ENCODE data around the gene SPSB2.

The SPSB2 gene

GRCh38 chr12:6849427-6849826 lies 23.7 kb downstream of the SPSB2 start:
- H3K4me1 ChIP-seq (ENCODE audit: insufficient read depth, low read length) = peaks cover 37% of the 10 kb centered on the region
- H3K9ac ChIP-seq (ENCODE audit: low read depth, low read length) = peak overlapping the region; percentile 81; the same call in 1 of the 2 replicates
- peak overlapping the region in 1 of 2 experiments; percentile 87; a peak in 2 of 4 replicates for H3K4me3 ChIP-seq (ENCODE audit: low read depth in 1 of 2, low read length in 2 of 2)
- H3K4me2 ChIP-seq (ENCODE audit: insufficient read depth, low read length) = peak overlapping the region; percentile 95
- H2AFZ ChIP-seq (ENCODE audit: low read depth, low read length) = no peak overlapping the region
- H3K79me2 ChIP-seq (ENCODE audit: insufficient read depth, low read length) = peaks cover 43% of the 10 kb centered on the region
- no peak for TF ChIP-seq EZH2 (IDR thresholded peaks at IDR 0.05; ENCODE audit: borderline replicate concordance, low read depth, low read length, severe bottlenecking)
- TF ChIP-seq CTCF (IDR thresholded peaks at IDR 0.05; ENCODE audit: borderline replicate concordance, extremely low read depth, low read length, poor library complexity, severe bottlenecking) = no peak
- peaks cover 22% of the 10 kb centered on the region for H4K20me1 ChIP-seq (ENCODE audit: insufficient read depth, low read length)
- no peaks in the 10 kb centered on the region for H3K27me3 ChIP-seq (ENCODE audit: insufficient read depth, low read length, poor library complexity)
- no peak overlapping the region for H3K27ac ChIP-seq (ENCODE audit: low read length)
- H3K36me3 ChIP-seq (ENCODE audit: insufficient read depth, low read length) = peaks cover 52% of the 10 kb centered on the region
- DNase-seq (no peak), ATAC-seq (ENCODE audit: insufficient read depth, low read depth) (no peak)
- no peaks in the 10 kb centered on the region for H3K9me3 ChIP-seq (ENCODE audit: insufficient read depth, low read length, severe bottlenecking)

GRCh38 chr12:6847676-6848075 lies 25.4 kb downstream of the SPSB2 start:
- no peak for ATAC-seq (ENCODE audit: insufficient read depth, low read depth)
- H4K20me1 ChIP-seq (ENCODE audit: insufficient read depth, low read length) = peaks cover 7% of the 10 kb centered on the region; the same call in 1 of the 2 replicates
- H3K27ac ChIP-seq (ENCODE audit: low read length) = no peak overlapping the region

GRCh38 chr12:6846316-6846869 lies 26.7 kb downstream of the SPSB2 start:
- Histone ChIP-seq H3K4me2 (ENCODE audit: insufficient read depth, low read length) (no peak overlapping the region), H3K36me3 (ENCODE audit: insufficient read depth, low read length) (peaks cover 45% of the 10 kb centered on the region), H4K20me1 (ENCODE audit: insufficient read depth, low read length) (peaks cover 7% of the 10 kb centered on the region; the same call in 1 of the 2 replicates), H3K79me2 (ENCODE audit: insufficient read depth, low read length) (peaks cover 24% of the 10 kb centered on the region), H3K9me3 (ENCODE audit: insufficient read depth, low read length, severe bottlenecking) (no peaks in the 10 kb centered on the region), H3K27ac (ENCODE audit: low read length) (no peak overlapping the region), H3K9ac (ENCODE audit: low read depth, low read length) (no peak overlapping the region), H2AFZ (ENCODE audit: low read depth, low read length) (no peak overlapping the region), H3K4me3 (ENCODE audit: low read depth in 1 of 2, low read length in 2 of 2) (no peak overlapping the region), H3K4me1 (ENCODE audit: insufficient read depth, low read length) (peaks cover 19% of the 10 kb centered on the region), H3K27me3 (ENCODE audit: insufficient read depth, low read length, poor library complexity) (no peaks in the 10 kb centered on the region)
- no peak for DNase-seq
- no peak for ATAC-seq (ENCODE audit: insufficient read depth, low read depth)
- no peak for TF ChIP-seq EZH2 (IDR thresholded peaks at IDR 0.05; ENCODE audit: borderline replicate concordance, low read depth, low read length, severe bottlenecking)

More at GRCh38 chr12:6847676-6848075, 25.4 kb downstream of the SPSB2 start:
- H2AFZ ChIP-seq (ENCODE audit: low read depth, low read length) = no peak overlapping the region
- H3K79me2 ChIP-seq (ENCODE audit: insufficient read depth, low read length) = peaks cover 26% of the 10 kb centered on the region
- no peak for DNase-seq
- TF ChIP-seq EZH2 (IDR thresholded peaks at IDR 0.05; ENCODE audit: borderline replicate concordance, low read depth, low read length, severe bottlenecking) (no peak), CTCF (IDR thresholded peaks at IDR 0.05; ENCODE audit: borderline replicate concordance, extremely low read depth, low read length, poor library complexity, severe bottlenecking) (no peak)
- H3K4me1 ChIP-seq (ENCODE audit: insufficient read depth, low read length) = peaks cover 21% of the 10 kb centered on the region
- H3K36me3 ChIP-seq (ENCODE audit: insufficient read depth, low read length) = peaks cover 45% of the 10 kb centered on the region
- no peak overlapping the region for H3K4me2 ChIP-seq (ENCODE audit: insufficient read depth, low read length)
- no peaks in the 10 kb centered on the region for H3K9me3 ChIP-seq (ENCODE audit: insufficient read depth, low read length, severe bottlenecking)
- H3K27me3 ChIP-seq (ENCODE audit: insufficient read depth, low read length, poor library complexity) = no peaks in the 10 kb centered on the region
- no peak overlapping the region for H3K9ac ChIP-seq (ENCODE audit: low read depth, low read length)
- no peak overlapping the region for H3K4me3 ChIP-seq (ENCODE audit: low read depth in 1 of 2, low read length in 2 of 2)

- Histone ChIP-seq H3K4me2 (ENCODE audit: insufficient read depth, low read length) (no peak overlapping the region), H3K27me3 (ENCODE audit: insufficient read depth, low read length, poor library complexity) (no peaks in the 10 kb centered on the region), H3K79me2 (ENCODE audit: insufficient read depth, low read length) (peaks cover 17% of the 10 kb centered on the region), H3K27ac (ENCODE audit: low read length) (no peak overlapping the region), H3K9me3 (ENCODE audit: insufficient read depth, low read length, severe bottlenecking) (no peaks in the 10 kb centered on the region), H3K4me1 (ENCODE audit: insufficient read depth, low read length) (peaks cover 14% of the 10 kb centered on the region), H4K20me1 (ENCODE audit: insufficient read depth, low read length) (peaks cover 3% of the 10 kb centered on the region; the same call in 1 of the 2 replicates), H3K4me3 (ENCODE audit: low read depth in 1 of 2, low read length in 2 of 2) (no peak overlapping the region), H3K9ac (ENCODE audit: low read depth, low read length) (no peak overlapping the region), H2AFZ (ENCODE audit: low read depth, low read length) (no peak overlapping the region), H3K36me3 (ENCODE audit: insufficient read depth, low read length) (peaks cover 41% of the 10 kb centered on the region)
- no peak for DNase-seq
- TF ChIP-seq EZH2 (IDR thresholded peaks at IDR 0.05; ENCODE audit: borderline replicate concordance, low read depth, low read length, severe bottlenecking) (no peak), CTCF (IDR thresholded peaks at IDR 0.05; ENCODE audit: borderline replicate concordance, extremely low read depth, low read length, poor library complexity, severe bottlenecking) (no peak)
- ATAC-seq (ENCODE audit: insufficient read depth, low read depth) = no peak
Measured at GRCh38 chr12:6845395-6845794, 27.7 kb downstream of the SPSB2 start.

All from DND-41 (cell line).